ENCODE data around the gene ACACA. TPM values are rescaled to one million over a fixed set of nuclear protein-coding genes. Genes with fewer than 3 reads are reported as not detected.

Gene ACACA
- total RNA-seq, 1 experiment from 2014 or later: 33.0 TPM

- POLR2A ChIA-PET (ENCODE audit: unreplicated experiment): no interaction called here
- H3K9ac ChIP-seq (ENCODE audit: low read length): no peak overlapping the region
- no peak overlapping the region for H3K4me3 ChIP-seq (ENCODE audit: low read length)
- H3F3A ChIP-seq (ENCODE audit: low read length, unreplicated experiment): no peaks in the 10 kb centered on the region
- intact Hi-C loops (cut with micrococcal nuclease): no loop called here
- BruUV-seq (replicated peaks): no TSS peak
- no peaks in the 10 kb centered on the region for H3K27me3 ChIP-seq (ENCODE audit: low read length)
- ATAC-seq (no peak), DNase-seq (no peak)
- H3K79me2 ChIP-seq (ENCODE audit: low read length): 0 out of 2 replicates have a peak, but pooled peaks cover 4% of the 10 kb centered on the region
- CTCF ChIA-PET: no interaction called here
- no peaks in the 10 kb centered on the region for H3K9me3 ChIP-seq (ENCODE audit: low read length)
- no peaks in the 10 kb centered on the region for H3K4me1 ChIP-seq (ENCODE audit: insufficient read depth, low read length)
- H3K36me3 ChIP-seq (ENCODE audit: low read depth, low read length): no peaks in the 10 kb centered on the region
- TF ChIP-seq EZH2 (IDR thresholded peaks at IDR 0.05; ENCODE audit: low read length, unreplicated experiment) (no peak), CTCF (conservative IDR thresholded peaks at IDR 0.05; ENCODE audit: low read depth, low read length) (no peak), EZH2phosphoT487 (IDR thresholded peaks at IDR 0.05; ENCODE audit: borderline replicate concordance, low read length) (no peak)
- no peaks in the 10 kb centered on the region for H4K20me1 ChIP-seq (ENCODE audit: low read length)
- H3K4me2 ChIP-seq (ENCODE audit: low read length): no peak overlapping the region
- no peaks in the 10 kb centered on the region for H3K9me2 ChIP-seq (replicated peaks; ENCODE audit: low read length)
- H3K27ac ChIP-seq (ENCODE audit: low read length): no peak overlapping the region
- H2AFZ ChIP-seq (ENCODE audit: low read length): no peak overlapping the region
Measured at GRCh38 chr17:37318931-37319594, 87.6 kb downstream of the ACACA start.

GRCh38 chr17:37317867-37318266, 88.8 kb downstream of the ACACA start:
- intact Hi-C loops (cut with micrococcal nuclease): no loop called here
- POLR2A ChIA-PET (ENCODE audit: unreplicated experiment): no interaction called here
- no peaks in the 10 kb centered on the region for H3K36me3 ChIP-seq (ENCODE audit: low read depth, low read length)
- H3K27me3 ChIP-seq (ENCODE audit: low read length): no peaks in the 10 kb centered on the region
- CTCF ChIA-PET: no interaction called here
- no TSS peak for BruUV-seq (replicated peaks)
- H3K4me3 ChIP-seq (ENCODE audit: low read length): no peak overlapping the region
- H3K9ac ChIP-seq (ENCODE audit: low read length): no peak overlapping the region
- H3K9me3 ChIP-seq (ENCODE audit: low read length): no peaks in the 10 kb centered on the region
- no peaks in the 10 kb centered on the region for H3F3A ChIP-seq (ENCODE audit: low read length, unreplicated experiment)
- no peak overlapping the region for H3K4me2 ChIP-seq (ENCODE audit: low read length)
- no peak overlapping the region for H3K27ac ChIP-seq (ENCODE audit: low read length)
- DNase-seq (no peak), ATAC-seq (no peak)
- TF ChIP-seq EZH2 (IDR thresholded peaks at IDR 0.05; ENCODE audit: low read length, unreplicated experiment) (no peak), CTCF (conservative IDR thresholded peaks at IDR 0.05; ENCODE audit: low read depth, low read length) (no peak), EZH2phosphoT487 (IDR thresholded peaks at IDR 0.05; ENCODE audit: borderline replicate concordance, low read length) (no peak)
- no peaks in the 10 kb centered on the region for H4K20me1 ChIP-seq (ENCODE audit: low read length)
- H2AFZ ChIP-seq (ENCODE audit: low read length): no peak overlapping the region
- no peaks in the 10 kb centered on the region for H3K4me1 ChIP-seq (ENCODE audit: insufficient read depth, low read length)
- H3K79me2 ChIP-seq (ENCODE audit: low read length): 0 out of 2 replicates have a peak, but pooled peaks cover 4% of the 10 kb centered on the region
- H3K9me2 ChIP-seq (replicated peaks; ENCODE audit: low read length): no peaks in the 10 kb centered on the region

GRCh38 chr17:37315601-37316000, 91.0 kb downstream of the ACACA start:
- Histone ChIP-seq H3K4me3 (ENCODE audit: low read length) (no peak overlapping the region), H3F3A (ENCODE audit: low read length, unreplicated experiment) (no peaks in the 10 kb centered on the region), H2AFZ (ENCODE audit: low read length) (no peak overlapping the region), H3K9ac (ENCODE audit: low read length) (no peak overlapping the region), H3K9me2 (replicated peaks; ENCODE audit: low read length) (no peaks in the 10 kb centered on the region), H3K4me1 (ENCODE audit: insufficient read depth, low read length) (no peaks in the 10 kb centered on the region), H3K9me3 (ENCODE audit: low read length) (no peaks in the 10 kb centered on the region), H3K79me2 (ENCODE audit: low read length) (no peaks in the 10 kb centered on the region), H3K27ac (ENCODE audit: low read length) (no peak overlapping the region), H4K20me1 (ENCODE audit: low read length) (no peaks in the 10 kb centered on the region), H3K27me3 (ENCODE audit: low read length) (no peaks in the 10 kb centered on the region), H3K4me2 (ENCODE audit: low read length) (no peak overlapping the region), H3K36me3 (ENCODE audit: low read depth, low read length) (peaks cover 3% of the 10 kb centered on the region; the same call in 1 of the 2 replicates)
- intact Hi-C loops (cut with micrococcal nuclease): no loop called here
- no TSS peak for BruUV-seq (replicated peaks)
- ATAC-seq: no peak
- POLR2A ChIA-PET (ENCODE audit: unreplicated experiment): no interaction called here
- DNase-seq: no peak
- TF ChIP-seq CTCF (conservative IDR thresholded peaks at IDR 0.05; ENCODE audit: low read depth, low read length): no peak
- no peak for TF ChIP-seq EZH2 (IDR thresholded peaks at IDR 0.05; ENCODE audit: low read length, unreplicated experiment)
- no peak for TF ChIP-seq EZH2phosphoT487 (IDR thresholded peaks at IDR 0.05; ENCODE audit: borderline replicate concordance, low read length)
- CTCF ChIA-PET: interaction anchor here (0.5 kb wide), 1 partner anchor 139 kb away, joined by 3 read pairs; no protein-coding TSS in a partner anchor
